Measurements from ENCODE around the gene GDPD5. TPM values are rescaled to one million over a fixed set of nuclear protein-coding genes. Genes with fewer than 3 reads are reported as not detected.

Gene GDPD5
- total and polyA plus RNA-seq, 10 of the 15 experiments (the other 5 are each of a cell fraction or from before 2014, with no cell fraction given): 0.10 to 30.0 (median 6.7) TPM

DNA sequence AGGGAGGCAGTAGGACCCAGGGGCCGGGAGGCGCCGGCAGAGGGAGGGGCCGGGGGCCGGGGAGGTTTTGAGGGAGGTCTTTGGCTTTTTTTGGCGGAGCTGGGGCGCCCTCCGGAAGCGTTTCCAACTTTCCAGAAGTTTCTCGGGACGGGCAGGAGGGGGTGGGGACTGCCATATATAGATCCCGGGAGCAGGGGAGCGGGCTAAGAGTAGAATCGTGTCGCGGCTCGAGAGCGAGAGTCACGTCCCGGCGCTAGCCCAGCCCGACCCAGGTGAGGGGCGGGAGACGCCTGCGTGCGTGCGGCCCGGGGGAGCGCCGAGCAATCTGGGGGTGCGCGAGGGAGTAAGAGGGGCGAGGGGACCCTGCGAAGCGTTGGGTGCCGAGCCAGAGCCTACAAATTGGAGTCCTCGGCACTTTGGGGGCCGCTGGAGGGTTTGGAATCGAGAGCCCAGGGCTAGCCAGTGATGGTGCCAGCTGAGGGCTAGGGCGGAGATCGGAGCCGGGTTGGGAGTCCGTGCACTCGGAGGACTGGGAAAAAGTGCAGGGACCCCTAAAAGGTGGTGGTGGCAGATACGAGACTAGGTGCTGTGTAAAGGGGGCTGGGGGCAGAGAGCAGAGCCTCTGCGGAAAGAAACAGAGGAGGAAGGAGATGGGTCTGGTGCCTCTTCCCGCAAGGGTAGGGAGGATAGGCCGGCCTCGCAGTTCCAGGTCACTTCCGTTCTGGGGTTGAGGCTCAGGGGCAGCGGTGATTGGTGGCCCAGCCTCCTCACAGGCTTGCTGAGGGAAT, 36.5 kb upstream of the GDPD5 start, which contains the start of gene SERPINH1 (continued):
- peak; percentile 61 for TF ChIP-seq SMAD1 (IDR thresholded peaks at IDR 0.05; ENCODE audit: low read depth, partially characterized antibody)
- TF ChIP-seq EZH2 (IDR thresholded peaks at IDR 0.05; ENCODE audit: borderline replicate concordance, control insufficient read depth, low read depth, low read length): no peak
- TF ChIP-seq, protein P1, sequence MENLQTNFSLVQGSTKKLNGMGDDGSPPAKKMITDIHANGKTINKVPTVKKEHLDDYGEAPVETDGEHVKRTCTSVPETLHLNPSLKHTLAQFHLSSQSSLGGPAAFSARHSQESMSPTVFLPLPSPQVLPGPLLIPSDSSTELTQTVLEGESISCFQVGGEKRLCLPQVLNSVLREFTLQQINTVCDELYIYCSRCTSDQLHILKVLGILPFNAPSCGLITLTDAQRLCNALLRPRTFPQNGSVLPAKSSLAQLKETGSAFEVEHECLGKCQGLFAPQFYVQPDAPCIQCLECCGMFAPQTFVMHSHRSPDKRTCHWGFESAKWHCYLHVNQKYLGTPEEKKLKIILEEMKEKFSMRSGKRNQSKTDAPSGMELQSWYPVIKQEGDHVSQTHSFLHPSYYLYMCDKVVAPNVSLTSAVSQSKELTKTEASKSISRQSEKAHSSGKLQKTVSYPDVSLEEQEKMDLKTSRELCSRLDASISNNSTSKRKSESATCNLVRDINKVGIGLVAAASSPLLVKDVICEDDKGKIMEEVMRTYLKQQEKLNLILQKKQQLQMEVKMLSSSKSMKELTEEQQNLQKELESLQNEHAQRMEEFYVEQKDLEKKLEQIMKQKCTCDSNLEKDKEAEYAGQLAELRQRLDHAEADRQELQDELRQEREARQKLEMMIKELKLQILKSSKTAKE (IDR thresholded peaks at IDR 0.05; ENCODE audit: low read depth, poor library complexity, severe bottlenecking): no peak
- TF ChIP-seq SREBF2 (IDR thresholded peaks at IDR 0.05; ENCODE audit: low read length): no peak
- TF ChIP-seq RAD21 (IDR thresholded peaks at IDR 0.05; ENCODE audit: insufficient read depth, low read depth, low read length): no peak
- TF ChIP-seq NBN (IDR thresholded peaks at IDR 0.05): peak; percentile 89; the same call in 1 of the 2 replicates
- TF ChIP-seq ZNF24 (IDR thresholded peaks at IDR 0.05): no peak
- TF ChIP-seq ZZZ3 (IDR thresholded peaks at IDR 0.05; ENCODE audit: control insufficient read depth, insufficient read length, low read depth): no peak
- TF ChIP-seq RUNX3 (IDR thresholded peaks at IDR 0.05; ENCODE audit: low read length): peak; percentile 66
- TF ChIP-seq, protein P2, sequence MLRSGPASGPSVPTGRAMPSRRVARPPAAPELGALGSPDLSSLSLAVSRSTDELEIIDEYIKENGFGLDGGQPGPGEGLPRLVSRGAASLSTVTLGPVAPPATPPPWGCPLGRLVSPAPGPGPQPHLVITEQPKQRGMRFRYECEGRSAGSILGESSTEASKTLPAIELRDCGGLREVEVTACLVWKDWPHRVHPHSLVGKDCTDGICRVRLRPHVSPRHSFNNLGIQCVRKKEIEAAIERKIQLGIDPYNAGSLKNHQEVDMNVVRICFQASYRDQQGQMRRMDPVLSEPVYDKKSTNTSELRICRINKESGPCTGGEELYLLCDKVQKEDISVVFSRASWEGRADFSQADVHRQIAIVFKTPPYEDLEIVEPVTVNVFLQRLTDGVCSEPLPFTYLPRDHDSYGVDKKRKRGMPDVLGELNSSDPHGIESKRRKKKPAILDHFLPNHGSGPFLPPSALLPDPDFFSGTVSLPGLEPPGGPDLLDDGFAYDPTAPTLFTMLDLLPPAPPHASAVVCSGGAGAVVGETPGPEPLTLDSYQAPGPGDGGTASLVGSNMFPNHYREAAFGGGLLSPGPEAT (IDR thresholded peaks at IDR 0.05; ENCODE audit: low read depth): peak; percentile 94
- TF ChIP-seq NR2F1 (conservative IDR thresholded peaks at IDR 0.05): no peak
- TF ChIP-seq BHLHE40 (IDR thresholded peaks at IDR 0.05; ENCODE audit: borderline replicate concordance in 1 of 2, low read depth in 2 of 2, low read length in 1 of 2): peak in 1 of 2 experiments; percentile 20; a peak in 2 of 4 replicates
- TF ChIP-seq, protein P3, sequence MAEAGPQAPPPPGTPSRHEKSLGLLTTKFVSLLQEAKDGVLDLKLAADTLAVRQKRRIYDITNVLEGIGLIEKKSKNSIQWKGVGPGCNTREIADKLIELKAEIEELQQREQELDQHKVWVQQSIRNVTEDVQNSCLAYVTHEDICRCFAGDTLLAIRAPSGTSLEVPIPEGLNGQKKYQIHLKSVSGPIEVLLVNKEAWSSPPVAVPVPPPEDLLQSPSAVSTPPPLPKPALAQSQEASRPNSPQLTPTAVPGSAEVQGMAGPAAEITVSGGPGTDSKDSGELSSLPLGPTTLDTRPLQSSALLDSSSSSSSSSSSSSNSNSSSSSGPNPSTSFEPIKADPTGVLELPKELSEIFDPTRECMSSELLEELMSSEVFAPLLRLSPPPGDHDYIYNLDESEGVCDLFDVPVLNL (IDR thresholded peaks at IDR 0.05; ENCODE audit: low read depth, low read length): no peak
- peak; percentile 11; the same call in 1 of the 2 replicates for TF ChIP-seq RFX5 (IDR thresholded peaks at IDR 0.05; ENCODE audit: low read depth, low read length)
- peak in 1 of 2 experiments; percentile 33; a peak in 2 of 4 replicates for TF ChIP-seq IKZF2 (IDR thresholded peaks at IDR 0.05)
- TF ChIP-seq, protein P4, sequence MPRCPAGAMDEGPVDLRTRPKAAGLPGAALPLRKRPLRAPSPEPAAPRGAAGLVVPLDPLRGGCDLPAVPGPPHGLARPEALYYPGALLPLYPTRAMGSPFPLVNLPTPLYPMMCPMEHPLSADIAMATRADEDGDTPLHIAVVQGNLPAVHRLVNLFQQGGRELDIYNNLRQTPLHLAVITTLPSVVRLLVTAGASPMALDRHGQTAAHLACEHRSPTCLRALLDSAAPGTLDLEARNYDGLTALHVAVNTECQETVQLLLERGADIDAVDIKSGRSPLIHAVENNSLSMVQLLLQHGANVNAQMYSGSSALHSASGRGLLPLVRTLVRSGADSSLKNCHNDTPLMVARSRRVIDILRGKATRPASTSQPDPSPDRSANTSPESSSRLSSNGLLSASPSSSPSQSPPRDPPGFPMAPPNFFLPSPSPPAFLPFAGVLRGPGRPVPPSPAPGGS (IDR thresholded peaks at IDR 0.05; ENCODE audit: borderline replicate concordance, insufficient read depth, low read depth, low read length, poor library complexity, severe bottlenecking): no peak
- TF ChIP-seq, protein P5, sequence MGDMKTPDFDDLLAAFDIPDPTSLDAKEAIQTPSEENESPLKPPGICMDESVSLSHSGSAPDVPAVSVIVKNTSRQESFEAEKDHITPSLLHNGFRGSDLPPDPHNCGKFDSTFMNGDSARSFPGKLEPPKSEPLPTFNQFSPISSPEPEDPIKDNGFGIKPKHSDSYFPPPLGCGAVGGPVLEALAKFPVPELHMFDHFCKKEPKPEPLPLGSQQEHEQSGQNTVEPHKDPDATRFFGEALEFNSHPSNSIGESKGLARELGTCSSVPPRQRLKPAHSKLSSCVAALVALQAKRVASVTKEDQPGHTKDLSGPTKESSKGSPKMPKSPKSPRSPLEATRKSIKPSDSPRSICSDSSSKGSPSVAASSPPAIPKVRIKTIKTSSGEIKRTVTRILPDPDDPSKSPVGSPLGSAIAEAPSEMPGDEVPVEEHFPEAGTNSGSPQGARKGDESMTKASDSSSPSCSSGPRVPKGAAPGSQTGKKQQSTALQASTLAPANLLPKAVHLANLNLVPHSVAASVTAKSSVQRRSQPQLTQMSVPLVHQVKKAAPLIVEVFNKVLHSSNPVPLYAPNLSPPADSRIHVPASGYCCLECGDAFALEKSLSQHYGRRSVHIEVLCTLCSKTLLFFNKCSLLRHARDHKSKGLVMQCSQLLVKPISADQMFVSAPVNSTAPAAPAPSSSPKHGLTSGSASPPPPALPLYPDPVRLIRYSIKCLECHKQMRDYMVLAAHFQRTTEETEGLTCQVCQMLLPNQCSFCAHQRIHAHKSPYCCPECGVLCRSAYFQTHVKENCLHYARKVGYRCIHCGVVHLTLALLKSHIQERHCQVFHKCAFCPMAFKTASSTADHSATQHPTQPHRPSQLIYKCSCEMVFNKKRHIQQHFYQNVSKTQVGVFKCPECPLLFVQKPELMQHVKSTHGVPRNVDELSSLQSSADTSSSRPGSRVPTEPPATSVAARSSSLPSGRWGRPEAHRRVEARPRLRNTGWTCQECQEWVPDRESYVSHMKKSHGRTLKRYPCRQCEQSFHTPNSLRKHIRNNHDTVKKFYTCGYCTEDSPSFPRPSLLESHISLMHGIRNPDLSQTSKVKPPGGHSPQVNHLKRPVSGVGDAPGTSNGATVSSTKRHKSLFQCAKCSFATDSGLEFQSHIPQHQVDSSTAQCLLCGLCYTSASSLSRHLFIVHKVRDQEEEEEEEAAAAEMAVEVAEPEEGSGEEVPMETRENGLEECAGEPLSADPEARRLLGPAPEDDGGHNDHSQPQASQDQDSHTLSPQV (IDR thresholded peaks at IDR 0.05): no peak
- TF ChIP-seq MTA3 (IDR thresholded peaks at IDR 0.05; ENCODE audit: borderline replicate concordance, low read length): no peak
